KMS-11 (cell line): ENCODE measurements around the gene CA5B.
A peak's percentile ranks its signal among the peaks of the same experiment; 100 is the strongest.

ENCODE experiments used
- H2AFZ ChIP-seq: fragments of 200-600 bp; sonication (generic); 2 replicates; pipeline ENCODE4 v1.6.1; 2016; ENCODE audit warnings: antibody characterized with exemption, mixed run types, low read depth
- H3K27ac ChIP-seq: fragments of 200-600 bp; sonication (generic); 2 replicates; pipeline ENCODE4 v1.6.1; 2016; ENCODE audit warnings: mild to moderate bottlenecking, mixed run types
- H3K27me3 ChIP-seq: fragments of 200-600 bp; sonication (generic); 2 replicates; pipeline ENCODE4 v1.6.1; 2017; ENCODE audit warnings: mild to moderate bottlenecking, low read depth, mixed run types, moderate library complexity; ENCODE audit not compliant: insufficient read depth
- H3K36me3 ChIP-seq: fragments of 200-600 bp; sonication (generic); 2 replicates; pipeline ENCODE4 v1.6.1; 2017; ENCODE audit warnings: mild to moderate bottlenecking, mixed run types; ENCODE audit not compliant: insufficient read depth
- H3K4me1 ChIP-seq: fragments of 200-600 bp; sonication (generic); 2 replicates; pipeline ENCODE4 v1.6.1; 2016; ENCODE audit warnings: mild to moderate bottlenecking, low read depth, mixed run types; ENCODE audit not compliant: poor library complexity, severe bottlenecking
- H3K4me2 ChIP-seq: fragments of 200-600 bp; sonication (generic); 2 replicates; pipeline ENCODE4 v1.7.0; 2016; ENCODE audit warnings: mild to moderate bottlenecking, mixed run types
- H3K4me3 ChIP-seq: fragments of 200-600 bp; sonication (generic); IDR thresholded peaks from 2 replicates; pipeline ENCODE4 v1.6.1; 2017; ENCODE audit warnings: low read depth, low read length, mixed read lengths; ENCODE audit not compliant: insufficient read depth
- H3K79me2 ChIP-seq: fragments of 200-600 bp; sonication (generic); 2 replicates; pipeline ENCODE4 v1.6.1; 2016; ENCODE audit warnings: low read depth, mixed run types; ENCODE audit not compliant: insufficient read depth
- H3K9ac ChIP-seq: fragments of 200-600 bp; sonication (generic); 2 replicates; pipeline ENCODE4 v1.6.1; 2016; ENCODE audit warnings: mild to moderate bottlenecking, mixed run types
- H4K20me1 ChIP-seq: fragments of 200-600 bp; sonication (generic); 2 replicates; pipeline ENCODE4 v1.6.1; 2016; ENCODE audit warnings: mild to moderate bottlenecking, mixed run types; ENCODE audit not compliant: insufficient read depth
- CTCF ChIP-seq: fragments of 200-600 bp; sonication (generic); conservative IDR thresholded peaks from 2 replicates; pipeline ENCODE4 v1.6.1; 2017; ENCODE audit warnings: low read depth, mild to moderate bottlenecking, antibody characterized with exemption, low read length, moderate library complexity, mixed read lengths

Gene CA5B

DNA sequence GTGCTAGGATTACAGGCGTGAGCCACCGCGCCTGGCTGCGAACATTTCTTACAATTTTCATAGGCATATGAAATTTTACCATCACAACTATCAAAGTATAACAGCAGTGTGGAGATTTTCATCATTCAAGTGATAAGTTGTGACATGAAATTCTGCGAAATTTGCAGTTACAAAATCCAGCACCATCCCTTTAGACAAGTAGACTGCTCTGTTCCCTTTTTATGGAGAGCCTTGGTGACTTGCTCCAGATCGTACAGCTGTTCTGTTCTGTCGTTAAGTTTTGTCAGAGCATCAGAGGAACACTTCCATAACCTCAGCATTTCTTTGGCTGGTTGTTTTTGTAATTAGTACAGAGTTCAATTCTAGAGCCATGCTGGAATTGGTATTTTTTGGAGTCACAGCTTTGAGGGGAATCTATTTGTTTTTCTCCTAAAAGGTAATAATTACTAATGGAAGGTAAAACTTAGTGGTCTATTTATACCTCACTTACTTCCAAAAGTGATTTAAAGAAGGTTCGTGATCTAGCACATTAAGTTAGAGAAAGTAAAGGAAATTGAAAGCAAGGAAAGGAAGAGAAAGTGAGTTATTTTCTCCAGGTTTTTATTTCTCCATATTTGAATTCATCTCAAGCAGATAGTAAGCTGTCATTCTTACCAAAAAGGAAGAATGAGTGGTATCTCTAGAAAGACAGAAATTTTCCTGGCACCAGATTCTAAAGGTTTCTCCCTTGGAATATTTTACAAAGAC, 74.3 kb downstream of the CA5B start:
- Histone ChIP-seq H4K20me1 (no peaks in the 10 kb centered on the region), H3K4me3 (no peak overlapping the region), H3K4me1 (peaks cover 16% of the 10 kb centered on the region), H2AFZ (no peak overlapping the region), H3K9ac (no peak overlapping the region), H3K36me3 (no peaks in the 10 kb centered on the region), H3K4me2 (no peak overlapping the region), H3K79me2 (no peaks in the 10 kb centered on the region), H3K27me3 (no peaks in the 10 kb centered on the region), H3K27ac (no peak overlapping the region)
- TF ChIP-seq CTCF, result no peak

DNA sequence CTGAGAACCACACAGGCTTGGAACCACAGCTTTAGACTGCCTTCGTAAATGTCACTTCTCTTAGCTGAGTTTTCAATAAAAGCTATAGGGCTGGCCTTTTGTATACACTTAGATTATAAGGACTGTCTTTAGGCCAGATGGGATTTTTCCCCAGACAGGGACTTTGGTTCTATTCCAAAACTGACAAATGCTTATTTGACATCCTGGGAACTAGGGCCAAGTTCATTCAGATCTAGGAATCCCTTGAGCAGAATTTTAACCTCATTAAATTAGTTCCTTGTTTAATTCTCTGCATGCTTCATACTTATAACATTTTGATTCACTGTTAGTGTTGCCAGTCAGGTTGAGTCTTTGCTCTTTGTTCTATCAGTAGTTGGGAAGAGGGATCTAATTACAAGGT, 75.3 kb downstream of the CA5B start:
- Histone ChIP-seq H3K4me2 (no peak overlapping the region), H3K4me3 (no peak overlapping the region), H2AFZ (no peak overlapping the region), H3K9ac (no peak overlapping the region), H4K20me1 (no peaks in the 10 kb centered on the region), H3K79me2 (no peaks in the 10 kb centered on the region), H3K4me1 (peaks cover 18% of the 10 kb centered on the region), H3K27ac (no peak overlapping the region), H3K36me3 (no peaks in the 10 kb centered on the region), H3K27me3 (no peaks in the 10 kb centered on the region)
- no peak for TF ChIP-seq CTCF

DNA sequence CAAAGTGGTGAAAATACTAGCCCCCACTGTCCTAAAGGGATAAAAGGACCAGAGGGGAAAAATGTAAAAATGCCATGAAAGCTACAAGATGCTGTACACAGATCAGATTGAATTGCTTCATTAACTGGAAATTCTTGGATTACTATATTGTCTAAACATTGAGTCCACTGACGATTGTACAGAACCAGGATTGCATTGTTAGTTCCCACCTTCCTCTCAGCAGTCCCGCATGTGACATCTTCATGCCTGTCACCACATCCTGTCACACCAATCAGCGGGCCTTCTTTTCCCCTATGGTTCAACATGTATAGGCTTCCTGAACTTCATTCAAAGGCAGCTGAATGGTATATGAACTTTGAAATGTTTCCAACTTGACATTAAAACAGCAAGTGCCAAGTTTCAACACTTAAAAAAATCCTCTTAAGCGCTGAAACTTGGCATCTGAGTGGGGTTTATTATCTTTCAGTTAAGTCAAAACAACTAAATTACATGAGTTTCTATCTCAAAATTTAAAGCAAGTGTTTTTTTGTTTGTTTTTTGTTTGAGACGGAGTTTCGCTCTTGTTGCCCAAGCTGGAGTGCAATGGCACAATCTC, 76.8 kb downstream of the CA5B start:
- Histone ChIP-seq H3K9ac (no peak overlapping the region), H3K4me3 (no peak overlapping the region), H2AFZ (no peak overlapping the region), H3K27me3 (no peaks in the 10 kb centered on the region), H3K79me2 (no peaks in the 10 kb centered on the region), H4K20me1 (no peaks in the 10 kb centered on the region), H3K27ac (no peak overlapping the region), H3K4me1 (peaks cover 18% of the 10 kb centered on the region), H3K4me2 (no peak overlapping the region), H3K36me3 (no peaks in the 10 kb centered on the region)
- no peak for TF ChIP-seq CTCF

DNA sequence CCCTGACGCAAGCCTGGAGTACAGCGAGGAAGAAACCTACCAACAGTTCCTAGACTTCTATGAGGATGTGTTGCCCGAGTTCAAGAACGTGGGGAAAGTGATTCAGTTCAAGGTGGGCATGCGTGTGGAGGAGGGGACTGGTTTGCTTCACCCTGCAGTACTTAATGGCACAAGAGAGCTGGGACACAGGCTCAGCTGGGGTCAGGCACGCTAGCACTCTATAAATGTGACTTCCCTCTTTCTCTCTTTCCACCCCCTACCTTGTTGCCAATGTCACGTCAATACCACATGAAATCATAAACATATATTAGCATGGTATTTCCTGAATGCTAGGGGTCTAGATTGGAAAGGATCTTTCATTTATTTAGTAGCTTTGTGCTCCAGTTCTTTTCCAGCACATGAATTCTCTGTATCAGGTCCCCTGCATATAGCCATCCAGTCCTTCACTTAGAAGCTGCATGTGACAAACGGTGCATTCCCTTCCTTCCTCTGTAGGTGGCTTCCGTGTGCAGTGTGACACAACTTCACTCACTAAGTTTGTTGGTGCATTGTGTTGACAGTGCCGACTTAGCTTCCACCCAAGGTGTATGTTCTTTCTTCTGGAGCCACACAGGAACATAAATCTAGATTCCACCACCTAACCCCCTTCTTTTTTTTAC, 77.8 kb downstream of the CA5B start:
- Histone ChIP-seq H3K27ac (no peak overlapping the region), H3K4me3 (no peak overlapping the region), H3K4me2 (peak overlapping the region; percentile 50), H2AFZ (no peak overlapping the region), H3K79me2 (no peaks in the 10 kb centered on the region), H3K4me1 (peaks cover 18% of the 10 kb centered on the region), H3K9ac (no peak overlapping the region), H3K36me3 (no peaks in the 10 kb centered on the region), H4K20me1 (no peaks in the 10 kb centered on the region), H3K27me3 (no peaks in the 10 kb centered on the region)
- peak; percentile 29 for TF ChIP-seq CTCF
